ENCODE results near the gene CPA5.
"Not testable (repeated sequence)": the region's sequence is repeated elsewhere in the genome, so short reads cannot be mapped to it uniquely, and the experiment has no call there.

CPA5 gene

GRCh38 chr7:130359276-130359857 lies 14.8 kb downstream of the CPA5 start:
- DNase-seq, result no peak

- no peak for DNase-seq
Observed at GRCh38 chr7:130360518-130360917, 15.9 kb downstream of the CPA5 start.

DNA sequence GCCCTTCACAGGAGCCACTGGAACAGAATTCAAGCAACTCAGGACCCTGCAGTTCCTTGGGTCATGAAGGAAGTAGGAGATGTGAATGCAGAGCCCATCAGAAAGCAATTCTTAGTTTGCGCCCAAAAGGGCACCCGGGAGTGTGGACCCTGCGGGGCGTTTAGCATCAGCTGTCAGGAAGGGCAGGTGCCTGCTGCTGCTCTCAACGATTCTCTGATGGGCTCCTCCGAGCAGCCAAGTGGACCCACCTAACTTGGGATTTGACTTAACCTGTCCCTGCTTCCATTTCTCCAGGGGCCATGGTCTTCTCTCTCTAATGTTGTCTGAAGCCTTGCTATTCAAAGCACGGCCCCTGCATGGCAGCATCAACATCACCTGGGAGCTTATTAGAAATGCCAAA lies 17.1 kb downstream of the CPA5 start:
- DNase-seq, result no peak

DNA sequence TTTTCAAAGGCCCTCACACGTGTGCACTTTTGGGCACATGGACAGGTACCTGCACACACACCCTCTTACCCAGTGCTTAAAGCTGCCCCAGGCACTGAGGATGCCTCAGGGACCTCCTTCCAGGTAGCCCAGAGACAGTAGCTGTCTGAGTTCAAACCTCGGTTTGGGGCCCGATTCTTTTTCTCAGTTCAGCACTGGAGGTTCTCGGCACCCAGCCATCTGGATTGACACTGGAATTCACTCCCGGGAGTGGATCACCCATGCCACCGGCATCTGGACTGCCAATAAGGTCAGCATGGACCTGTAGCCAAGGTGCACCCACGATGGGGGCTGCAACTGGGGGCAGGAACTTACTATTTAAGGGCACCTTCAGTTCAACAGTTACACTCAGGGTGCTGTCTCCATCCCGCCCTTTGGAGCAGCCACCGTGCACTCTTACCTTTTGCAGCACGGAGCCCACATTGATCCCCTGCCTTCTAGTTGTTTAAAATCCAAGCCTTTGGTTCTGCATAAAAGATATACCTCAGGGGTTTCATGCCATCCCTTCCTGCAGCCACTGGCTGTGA lies 17.7 kb downstream of the CPA5 start:
- DNase-seq, result no peak

DNA sequence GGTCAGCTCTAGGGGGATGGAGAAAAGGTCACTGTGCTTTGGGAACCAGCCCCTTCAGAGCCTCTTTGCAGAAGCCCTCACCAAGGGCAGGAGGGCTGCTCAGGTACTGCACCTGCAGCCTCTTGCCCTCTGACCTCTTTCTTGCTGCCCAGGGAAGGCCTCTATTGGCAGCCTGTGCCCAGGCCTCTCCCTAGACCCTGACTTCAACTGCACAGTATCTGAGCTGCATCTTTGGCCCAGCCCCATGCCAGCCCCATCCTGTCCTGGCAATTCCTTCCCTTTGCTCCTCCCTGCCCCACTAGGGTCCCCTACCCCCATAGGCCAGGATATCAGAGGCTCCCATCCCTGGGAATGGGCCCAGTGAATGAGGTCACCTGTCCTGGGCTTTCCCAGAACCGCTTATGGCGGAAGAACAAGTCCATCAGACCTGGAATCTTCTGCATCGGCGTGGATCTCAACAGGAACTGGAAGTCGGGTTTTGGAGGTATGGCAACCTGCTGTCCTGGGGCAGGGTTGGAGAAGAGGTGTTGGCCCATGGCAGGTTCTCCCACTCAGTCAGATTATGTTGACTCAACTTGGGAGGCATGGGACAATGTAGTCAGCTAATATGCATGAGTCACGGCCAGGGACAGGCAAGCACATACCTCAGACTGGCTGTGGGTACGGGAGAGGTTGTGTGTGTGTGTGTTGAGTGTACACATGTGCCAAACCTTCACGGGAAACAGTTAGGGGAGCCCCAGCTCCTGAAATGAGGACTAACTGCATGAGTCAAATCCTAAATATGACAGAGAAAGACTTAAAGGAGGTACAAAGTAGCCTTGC lies 18.6 kb downstream of the CPA5 start:
- no peak for DNase-seq

DNA sequence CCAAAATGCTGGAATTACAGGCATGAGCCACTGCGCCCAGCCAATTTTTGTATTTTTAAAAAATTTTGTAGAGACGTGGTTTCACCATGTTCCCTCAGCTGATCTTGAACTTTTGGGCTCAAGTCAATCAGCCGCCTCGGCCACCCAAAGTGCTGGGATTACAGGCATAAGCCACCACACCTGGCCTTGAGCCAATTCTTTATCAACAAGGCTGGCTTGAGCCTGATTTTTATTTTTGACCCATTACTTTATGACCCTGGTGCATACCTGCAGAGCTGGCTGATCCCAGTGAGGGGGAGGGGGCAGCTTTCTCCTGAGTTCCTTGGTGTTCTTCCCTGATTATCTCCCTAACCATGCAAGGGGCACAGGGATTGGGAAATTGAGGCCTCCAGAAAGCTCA lies 19.8 kb downstream of the CPA5 start:
- DNase-seq, result no peak

DNA sequence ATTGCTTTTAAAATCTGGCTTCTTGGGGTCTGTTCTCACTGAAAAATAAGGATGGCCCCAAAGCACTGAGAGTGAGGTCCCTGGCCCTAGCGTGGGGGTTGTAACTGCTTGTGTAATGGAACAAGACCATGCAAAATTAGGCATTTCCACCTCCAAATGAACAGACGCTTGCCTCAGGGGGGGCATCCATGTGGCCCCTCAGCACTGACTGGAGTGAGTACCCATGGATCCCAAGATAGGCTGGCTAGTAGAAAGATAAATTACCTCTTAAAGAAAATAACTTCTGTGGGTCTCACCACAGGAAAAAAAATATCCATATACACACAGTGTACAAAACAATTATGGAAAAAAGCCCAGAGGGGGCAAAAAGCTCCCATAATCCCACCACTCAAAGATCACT lies 20.5 kb downstream of the CPA5 start:
- DNase-seq, result no peak

DNA sequence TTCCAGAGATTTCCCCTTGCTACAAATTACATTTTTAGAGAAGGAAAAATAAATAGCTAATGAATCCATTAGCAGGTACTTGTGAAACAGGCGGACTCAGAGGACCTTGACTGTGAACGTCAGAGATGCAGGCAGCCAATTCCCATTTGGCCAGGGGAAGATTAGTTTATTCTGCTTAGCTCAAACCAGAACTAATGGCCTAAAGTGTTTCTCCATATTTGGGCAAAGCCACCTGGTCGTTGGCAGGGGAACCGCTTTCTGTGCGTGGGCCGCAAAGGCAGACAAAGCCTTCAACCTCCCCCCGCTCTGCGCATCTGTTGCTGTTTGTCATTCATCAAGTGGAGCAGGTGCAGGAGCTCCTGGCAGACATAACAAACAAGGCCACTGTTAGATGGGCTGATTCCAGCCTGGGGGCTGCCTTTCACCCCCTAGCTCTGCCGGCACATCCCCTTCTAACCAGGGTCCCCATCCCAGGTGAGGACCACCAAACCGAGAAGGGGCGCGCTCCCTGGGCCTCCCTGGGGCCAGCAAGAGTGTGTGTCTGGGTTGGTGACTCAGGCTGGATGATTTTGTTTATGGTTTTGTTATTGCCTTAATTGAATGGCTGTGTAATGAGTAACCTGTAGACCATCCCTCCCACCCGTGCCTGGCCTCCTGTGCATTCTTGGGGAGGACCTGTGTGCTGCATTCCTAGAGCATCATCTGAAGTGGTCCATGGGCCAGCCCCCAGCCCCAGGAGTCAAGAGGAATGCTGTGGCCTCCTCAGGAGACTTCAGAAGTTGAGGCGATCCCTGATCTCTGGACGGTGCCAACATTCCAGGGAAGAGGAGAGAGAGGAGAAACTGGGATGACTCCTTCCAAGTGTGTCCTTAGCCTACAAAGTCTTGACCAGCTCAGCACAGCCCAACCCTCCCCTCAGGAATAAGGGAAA lies 21.2 kb downstream of the CPA5 start:
- DNase-seq, result peak; percentile 73

DNA sequence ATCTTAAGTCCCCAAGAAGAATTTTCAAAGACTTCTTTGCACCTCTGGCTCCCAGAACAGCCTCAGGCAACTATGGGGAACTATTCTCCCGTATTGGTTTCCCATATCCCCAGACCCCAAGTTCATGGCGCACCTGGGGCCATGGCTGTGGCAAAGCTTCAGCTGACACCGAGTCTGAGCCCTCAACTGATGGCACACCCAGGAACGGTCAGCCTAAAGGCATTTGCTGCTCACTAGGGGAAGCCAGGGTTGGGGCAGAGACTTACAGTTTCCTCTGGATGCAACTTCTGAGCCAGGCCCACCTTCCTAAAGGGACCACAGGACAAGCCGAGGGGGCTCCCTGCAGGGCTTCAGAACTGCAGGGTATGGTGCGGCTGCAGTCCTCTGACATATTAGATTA lies 21.9 kb downstream of the CPA5 start:
- DNase-seq, result no peak

DNA sequence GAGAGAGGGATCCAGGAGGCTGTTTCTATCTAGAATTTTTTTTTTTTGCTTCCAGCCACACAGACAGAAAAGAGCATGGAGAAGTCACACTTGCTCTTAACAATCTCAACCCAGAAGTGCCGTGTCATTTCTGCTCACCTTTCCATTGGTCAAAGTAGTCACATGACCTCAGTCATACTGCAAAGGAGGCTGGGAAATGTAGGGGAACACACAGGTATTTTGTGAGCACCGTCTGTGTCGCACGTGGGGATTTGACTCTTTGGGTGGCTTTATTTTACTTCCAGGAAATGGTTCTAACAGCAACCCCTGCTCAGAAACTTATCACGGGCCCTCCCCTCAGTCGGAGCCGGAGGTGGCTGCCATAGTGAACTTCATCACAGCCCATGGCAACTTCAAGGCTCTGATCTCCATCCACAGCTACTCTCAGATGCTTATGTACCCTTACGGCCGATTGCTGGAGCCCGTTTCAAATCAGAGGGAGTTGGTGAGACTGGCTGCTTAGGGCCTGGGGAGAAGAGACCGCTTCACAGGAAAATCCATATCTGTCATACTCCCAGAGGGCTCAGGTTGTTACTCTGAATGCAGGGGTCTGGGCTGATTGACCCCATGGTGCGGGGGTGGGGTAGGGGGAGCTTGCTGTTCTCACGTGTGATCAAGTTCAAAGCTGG lies 22.6 kb downstream of the CPA5 start:
- DNase-seq, result no peak

DNA sequence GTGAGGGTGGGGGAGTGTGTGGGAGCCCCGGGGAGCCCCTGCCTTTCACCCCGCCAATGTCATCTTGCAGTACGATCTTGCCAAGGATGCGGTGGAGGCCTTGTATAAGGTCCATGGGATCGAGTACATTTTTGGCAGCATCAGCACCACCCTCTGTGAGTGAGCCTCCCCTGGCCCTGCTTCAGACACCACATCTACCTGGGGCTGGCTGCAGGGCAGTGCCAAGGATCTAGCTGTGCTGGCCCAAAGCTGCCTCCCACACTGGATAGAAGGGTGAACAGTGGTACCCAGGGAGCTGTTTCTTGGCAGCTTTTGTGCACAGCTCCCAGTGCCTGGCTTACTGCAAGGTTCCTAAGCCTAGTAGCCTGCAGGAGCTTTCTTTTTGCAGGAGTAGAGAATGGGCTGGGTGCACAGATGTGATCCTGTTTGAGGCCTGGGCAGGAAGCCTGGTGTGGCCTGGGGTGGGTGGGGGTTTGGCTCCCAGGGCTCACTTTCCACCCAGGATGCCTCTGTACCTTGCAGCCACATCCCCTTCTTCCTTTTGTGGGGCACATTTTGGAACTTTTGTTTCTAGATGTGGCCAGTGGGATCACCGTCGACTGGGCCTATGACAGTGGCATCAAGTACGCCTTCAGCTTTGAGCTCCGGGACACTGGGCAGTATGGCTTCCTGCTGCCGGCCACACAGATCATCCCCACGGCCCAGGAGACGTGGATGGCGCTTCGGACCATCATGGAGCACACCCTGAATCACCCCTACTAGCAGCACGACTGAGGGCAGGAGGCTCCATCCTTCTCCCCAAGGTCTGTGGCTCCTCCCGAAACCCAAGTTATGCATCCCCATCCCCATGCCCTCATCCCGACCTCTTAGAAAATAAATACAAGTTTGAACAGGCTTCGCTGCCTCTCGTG lies 23.5 kb downstream of the CPA5 start:
- no peak for DNase-seq

GRCh38 chr7:130369110-130369711 lies 24.6 kb downstream of the CPA5 start:
- DNase-seq, result no peak

DNA sequence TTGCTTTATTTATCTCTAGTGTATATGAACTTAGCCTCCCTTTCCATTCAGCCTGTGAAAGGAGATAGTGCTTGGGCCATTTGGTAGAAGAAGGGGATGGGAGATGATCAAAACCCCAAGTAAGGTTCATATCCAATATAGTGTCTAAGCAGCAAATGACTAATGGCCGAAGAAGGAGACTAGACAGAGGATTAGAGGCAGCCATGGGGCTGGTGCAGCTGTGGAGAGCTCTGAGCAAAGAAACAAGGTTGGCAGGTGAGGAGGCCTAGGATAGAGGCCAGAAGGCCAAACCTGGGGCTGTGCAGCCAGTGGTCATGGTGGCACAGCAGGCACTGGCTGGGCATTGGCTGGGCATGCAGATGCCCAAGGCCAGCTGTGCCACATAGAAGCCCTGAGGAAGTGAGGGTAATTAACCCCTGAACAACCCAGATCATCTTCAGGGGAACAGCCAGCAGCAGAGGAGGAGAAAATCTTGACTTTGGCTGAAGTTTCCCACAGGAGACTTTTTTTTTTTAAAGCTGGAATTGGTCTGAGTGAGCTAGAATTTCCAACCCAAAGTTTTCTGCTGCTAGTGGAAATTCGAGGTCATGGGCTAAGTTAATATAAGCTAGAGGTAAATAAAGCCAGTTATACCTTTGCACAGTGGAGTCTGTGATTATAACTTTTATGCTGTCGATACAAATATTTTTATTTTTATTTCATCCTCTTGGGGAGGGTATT lies 25.4 kb downstream of the CPA5 start:
- DNase-seq, result no peak

- DNase-seq, result no peak
Observed at GRCh38 chr7:130371046-130371445, 26.4 kb downstream of the CPA5 start.

DNA sequence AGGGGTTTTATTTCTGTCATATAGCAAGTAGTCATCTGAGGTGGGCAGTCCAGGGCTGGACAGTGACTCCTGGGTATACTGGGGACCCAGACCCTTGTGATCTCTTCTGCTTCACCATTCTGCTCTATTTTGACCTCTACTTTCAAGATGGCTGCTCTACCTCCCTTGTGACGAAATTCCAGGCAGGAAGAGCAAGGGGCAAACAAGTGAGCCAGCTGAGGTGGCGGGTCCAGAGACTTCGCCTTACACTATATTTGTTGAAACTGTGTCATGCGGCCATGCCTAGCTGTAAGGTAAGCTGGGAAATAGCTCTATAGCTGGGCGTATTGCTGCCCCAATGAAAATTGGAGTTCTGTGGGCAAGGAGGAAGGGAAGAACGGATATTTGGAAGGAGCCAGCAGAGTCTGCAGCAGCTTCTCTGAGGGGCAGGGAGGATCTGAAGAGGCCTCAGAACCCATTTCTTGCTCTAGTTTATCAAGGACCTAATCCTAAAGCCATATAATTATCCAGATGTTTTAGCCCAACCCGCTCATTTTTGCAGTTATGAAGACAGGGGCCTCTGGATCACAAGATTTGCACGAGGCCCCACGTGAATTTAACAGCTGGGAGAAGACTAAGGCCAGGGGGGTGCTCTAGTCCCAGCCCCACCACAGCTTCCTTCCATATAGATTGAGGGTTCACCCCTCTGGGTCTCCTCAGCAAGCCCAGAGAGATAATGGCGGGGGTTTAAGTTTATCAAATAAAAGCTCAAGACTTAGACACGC lies 28.0 kb downstream of the CPA5 start:
- DNase-seq, result no peak

GRCh38 chr7:130374507-130374906 lies 29.9 kb downstream of the CPA5 start:
- DNase-seq, result no peak

DNA sequence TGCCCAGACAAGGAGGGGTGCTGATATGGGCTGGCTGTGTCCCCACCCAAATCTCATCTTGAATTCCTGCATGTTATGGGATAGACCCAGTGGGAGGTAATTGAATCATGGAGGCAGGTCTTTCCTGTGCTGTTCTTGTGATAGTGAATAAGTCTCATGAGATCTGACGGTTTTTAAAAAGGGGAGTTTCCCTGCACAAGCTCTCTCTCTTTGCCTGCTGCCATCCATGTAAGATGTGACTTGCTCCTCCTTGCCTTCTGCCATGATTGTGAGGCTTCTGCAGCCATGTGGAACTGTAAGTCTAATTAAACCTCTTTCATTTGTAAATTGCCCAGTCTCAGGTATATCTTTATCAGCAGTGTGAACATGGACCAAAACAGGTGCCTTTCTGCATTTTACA lies 31.8 kb downstream of the CPA5 start:
- DNase-seq, result not testable (repeated sequence)

DNA sequence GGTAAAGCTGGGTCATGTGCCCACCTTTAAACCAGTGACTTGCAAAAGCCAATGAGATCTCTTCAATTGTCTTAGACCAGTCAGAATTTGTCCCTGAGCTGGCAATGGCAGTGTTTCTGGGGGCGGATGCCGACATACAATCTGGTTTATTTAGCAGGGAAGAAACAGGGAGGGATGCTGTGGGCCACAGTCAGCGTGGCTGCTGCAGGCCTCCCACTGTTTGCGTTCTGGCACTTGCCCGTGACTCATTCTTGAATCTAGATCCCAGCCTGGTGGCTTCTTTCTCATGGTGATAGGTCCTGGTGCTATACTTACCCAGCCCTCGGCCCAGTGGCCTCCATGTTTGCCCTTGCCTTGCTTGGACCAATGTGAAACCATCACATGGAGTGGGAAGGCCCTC lies 32.6 kb downstream of the CPA5 start:
- DNase-seq, result no peak

- DNase-seq, result peak; percentile 18
Observed at GRCh38 chr7:130379019-130379418, 34.4 kb downstream of the CPA5 start.
